SK-N-MC (cell line): ENCODE data around the gene DGKI.

Experiments used
- DNase-seq: peaks from one replicate; pipeline ENCODE4 v3.0.0-alpha.2; 2011; ENCODE audit warnings: low read depth, low spot score
- H3K27ac ChIP-seq: fragments of 200-600 bp; sonication (generic); 2 replicates; pipeline ENCODE4 v1.5.1; 2016; ENCODE audit warnings: mixed run types
- H3K36me3 ChIP-seq: fragments of 200-600 bp; sonication (generic); 2 replicates; pipeline ENCODE4 v1.6.1; 2017; ENCODE audit warnings: antibody characterized with exemption, low read length, mixed read lengths; ENCODE audit not compliant: insufficient read depth
- H3K4me3 ChIP-seq: fragments of 200-600 bp; sonication (generic); 2 replicates; pipeline ENCODE4 v1.5.1; 2016
- H3K9ac ChIP-seq: fragments of 200-600 bp; sonication (generic); 2 replicates; pipeline ENCODE4 v1.8.0; 2017; ENCODE audit warnings: mixed run types, mixed read lengths; ENCODE audit not compliant: insufficient read length
- H3K9me3 ChIP-seq: fragments of 200-600 bp; sonication (generic); 2 replicates; pipeline ENCODE4 v1.6.1; 2017; ENCODE audit warnings: low read depth, mild to moderate bottlenecking, antibody characterized with exemption, low read length, moderate library complexity, mixed read lengths
- EZH2 ChIP-seq: fragments of 200-600 bp; sonication (generic); IDR thresholded peaks from one replicate; pipeline ENCODE4 v1.6.1; 2017; ENCODE audit warnings: antibody characterized with exemption
- FOXP2 ChIP-seq: optimal IDR thresholded peaks from 2 replicates; pipeline ENCODE3; 2011; ENCODE audit warnings: mild to moderate bottlenecking, moderate library complexity; ENCODE audit not compliant: insufficient read depth; ENCODE audit errors: extremely low read length, control extremely low read depth
- POLR2AphosphoS5 ChIP-seq: IDR thresholded peaks from 2 replicates; pipeline ENCODE4 v1.6.1; 2012; ENCODE audit warnings: mild to moderate bottlenecking, low read depth, low read length, borderline replicate concordance

Gene DGKI

GRCh38 chr7:137601642-137602041 lies 245.1 kb downstream of the DGKI start:
- Histone ChIP-seq H3K9me3 (no peaks in the 10 kb centered on the region), H3K4me3 (no peak overlapping the region), H3K9ac (no peak overlapping the region), H3K27ac (no peak overlapping the region), H3K36me3 (no peaks in the 10 kb centered on the region)
- DNase-seq, result no peak
- TF ChIP-seq POLR2AphosphoS5 (no peak), EZH2 (no peak), FOXP2 (no peak)

GRCh38 chr7:137597856-137598255 lies 248.9 kb downstream of the DGKI start:
- DNase-seq, result no peak

DNA sequence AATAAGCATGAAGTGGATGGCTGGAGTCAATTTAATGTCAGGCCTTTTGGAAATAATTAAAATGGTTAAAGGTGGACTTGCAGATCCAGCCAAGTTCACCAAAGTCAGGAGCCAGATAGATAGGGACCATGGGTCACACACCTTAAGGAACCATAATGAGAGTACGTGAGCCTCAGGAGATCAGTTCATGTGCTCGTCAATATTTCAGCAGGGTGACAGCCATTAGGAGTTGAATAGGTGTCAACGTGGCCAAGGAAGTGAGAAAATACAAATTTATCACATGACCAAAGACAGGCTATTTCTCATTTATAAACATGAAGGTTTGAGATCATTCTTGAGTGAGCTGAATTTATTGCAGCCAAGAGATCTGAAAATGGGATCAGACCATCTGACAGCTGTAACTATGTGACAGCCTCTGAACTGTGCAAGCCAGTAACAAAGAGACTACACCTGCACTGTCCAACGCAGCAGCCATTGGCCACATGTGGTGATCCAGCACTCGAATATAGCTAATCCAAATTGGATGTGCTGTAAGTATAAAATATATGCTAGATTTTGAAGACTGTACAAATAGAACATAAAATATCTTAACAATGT lies 253.6 kb downstream of the DGKI start:
- DNase-seq, result no peak
- TF ChIP-seq EZH2 (no peak), FOXP2 (no peak), POLR2AphosphoS5 (no peak)
- Histone ChIP-seq H3K36me3 (no peaks in the 10 kb centered on the region), H3K27ac (no peak overlapping the region), H3K9me3 (no peaks in the 10 kb centered on the region), H3K9ac (no peak overlapping the region), H3K4me3 (no peak overlapping the region)

More at GRCh38 chr7:137597856-137598255, 248.9 kb downstream of the DGKI start:
- TF ChIP-seq POLR2AphosphoS5 (no peak), FOXP2 (no peak), EZH2 (no peak)
- Histone ChIP-seq H3K27ac (no peak overlapping the region), H3K36me3 (no peaks in the 10 kb centered on the region), H3K4me3 (no peak overlapping the region), H3K9ac (no peak overlapping the region), H3K9me3 (no peaks in the 10 kb centered on the region)

- peak overlapping the region; percentile 98 for H3K27ac ChIP-seq
- H3K9ac ChIP-seq, result peak overlapping the region; percentile 67
- TF ChIP-seq POLR2AphosphoS5 (no peak), FOXP2 (peak; percentile 85)
- DNase-seq, result peak; percentile 80
- H3K9me3 ChIP-seq, result no peaks in the 10 kb centered on the region
- H3K4me3 ChIP-seq, result peak overlapping the region; percentile 62
- no peaks in the 10 kb centered on the region for H3K36me3 ChIP-seq
These were observed 254.4 kb downstream of the DGKI start for GRCh38 chr7:137592232-137592896.

DNA sequence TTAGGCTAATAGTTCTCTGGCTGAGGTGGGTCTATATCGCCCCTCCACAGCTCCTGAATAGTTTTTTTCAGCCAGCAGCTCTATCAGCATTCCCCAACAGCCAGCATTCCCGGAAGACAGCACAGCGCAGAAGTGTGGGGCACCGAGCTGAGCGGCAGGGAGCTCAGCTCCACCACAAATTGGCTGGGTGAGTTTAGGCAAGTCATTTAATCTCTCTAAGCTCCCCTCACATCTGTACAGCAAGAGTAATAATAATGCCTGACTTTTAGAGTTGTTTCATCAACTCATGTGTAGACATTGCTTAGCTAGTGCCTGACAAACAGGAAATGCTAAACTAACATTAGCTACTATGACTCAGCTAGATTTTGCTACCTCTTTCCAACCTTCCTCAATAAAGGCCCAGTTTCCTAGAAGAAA lies 255.3 kb downstream of the DGKI start:
- Histone ChIP-seq H3K36me3 (no peaks in the 10 kb centered on the region), H3K9me3 (no peaks in the 10 kb centered on the region), H3K27ac (peak overlapping the region; percentile 98), H3K9ac (peak overlapping the region; percentile 67), H3K4me3 (peak overlapping the region; percentile 62)
- TF ChIP-seq FOXP2, result no peak
- TF ChIP-seq POLR2AphosphoS5, result no peak
- TF ChIP-seq EZH2, result no peak
- DNase-seq, result peak; percentile 44

- no peak for TF ChIP-seq POLR2AphosphoS5
- no peak for TF ChIP-seq EZH2
- no peak for TF ChIP-seq FOXP2
- Histone ChIP-seq H3K36me3 (no peaks in the 10 kb centered on the region), H3K9me3 (no peaks in the 10 kb centered on the region), H3K27ac (peak overlapping the region; percentile 98), H3K9ac (peak overlapping the region; percentile 67), H3K4me3 (peak overlapping the region; percentile 62)
- DNase-seq, result no peak
These were observed 255.9 kb downstream of the DGKI start for GRCh38 chr7:137590756-137591305.

DNA sequence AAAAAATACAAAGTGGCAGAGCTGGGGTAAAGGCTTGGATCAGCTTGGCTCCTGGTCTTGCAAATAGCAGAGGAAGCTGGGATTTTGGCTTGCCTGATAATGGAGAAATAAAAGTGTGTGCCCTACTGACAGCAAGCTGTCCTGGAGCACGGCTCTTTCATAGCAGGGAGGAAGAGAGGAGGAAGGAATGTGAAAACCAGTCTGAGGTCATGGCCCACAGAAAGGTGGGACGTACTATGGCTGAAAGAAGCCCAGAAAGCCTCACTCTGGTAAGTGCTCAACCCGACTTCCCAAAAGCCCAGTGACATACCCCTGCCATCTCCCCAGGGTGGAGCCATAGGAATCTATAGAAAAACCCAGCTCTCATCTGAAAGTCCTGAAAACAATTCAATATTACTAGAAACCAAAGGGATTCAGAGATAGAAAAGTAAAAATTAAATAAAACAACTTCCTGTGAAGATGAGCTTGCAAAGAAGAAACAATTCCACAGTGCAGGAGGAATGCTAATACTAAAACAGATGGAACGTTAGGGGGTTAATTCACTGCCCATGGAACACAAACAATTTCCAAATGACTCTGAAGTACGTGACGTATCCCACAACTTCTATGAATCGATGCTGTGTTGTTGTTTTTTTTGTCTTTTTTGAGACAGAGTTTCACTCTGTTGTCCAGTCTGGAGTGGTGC lies 256.6 kb downstream of the DGKI start:
- no peak for DNase-seq
- TF ChIP-seq POLR2AphosphoS5 (no peak), EZH2 (no peak), FOXP2 (no peak)

DNA sequence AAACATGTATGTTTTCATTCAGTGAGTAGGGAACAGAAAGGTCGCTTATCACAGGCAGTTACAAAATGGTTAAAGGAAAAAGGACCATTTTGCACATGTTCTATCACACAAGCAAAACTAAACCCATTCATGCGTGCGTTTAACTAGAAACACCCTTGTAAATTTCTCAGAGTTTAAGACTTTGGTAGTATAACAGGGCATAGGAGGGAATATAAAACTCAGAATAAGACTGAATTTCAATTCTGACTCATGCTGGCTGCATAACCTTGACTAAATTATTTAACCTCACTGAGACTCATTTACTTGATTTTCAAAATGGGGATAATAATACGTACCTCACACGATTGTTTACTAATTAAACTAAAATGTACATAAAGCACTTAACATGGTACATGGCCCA lies 259.4 kb downstream of the DGKI start:
- H3K36me3 ChIP-seq, result no peaks in the 10 kb centered on the region
- no peak overlapping the region for H3K27ac ChIP-seq
- H3K9ac ChIP-seq, result no peak overlapping the region
- TF ChIP-seq FOXP2, result no peak
- TF ChIP-seq POLR2AphosphoS5, result no peak
- no peak for DNase-seq
- H3K4me3 ChIP-seq, result no peak overlapping the region
- H3K9me3 ChIP-seq, result no peaks in the 10 kb centered on the region

More for the DNA sequence above, 256.6 kb downstream of the DGKI start:
- Histone ChIP-seq H3K9ac (no peak overlapping the region), H3K4me3 (no peak overlapping the region), H3K9me3 (no peaks in the 10 kb centered on the region), H3K27ac (peak overlapping the region; percentile 98), H3K36me3 (no peaks in the 10 kb centered on the region)
